22Rv1 (cell line): ENCODE results near the gene TNNI2.

Experiments used
- CTCF ChIP-seq: fragments of 450-650 bp; IDR thresholded peaks from 2 replicates; pipeline ENCODE4 v1.5.1; 2017; ENCODE audit warnings: mild to moderate bottlenecking
- ZFX ChIP-seq: fragments of 450-650 bp; IDR thresholded peaks from 2 replicates; pipeline ENCODE4 v1.6.1; 2017; ENCODE audit warnings: antibody characterized with exemption, borderline replicate concordance

- TF ChIP-seq CTCF, result peak; percentile 78
- no peak for TF ChIP-seq ZFX
Observed at GRCh38 chr11:1825039-1825740, 13.6 kb upstream of the TNNI2 start.
